A549 (cell line): ENCODE data around the gene SLCO3A1.

Source experiments
- CTCF ChIP-seq: fragments of >200 bp; sonication (Bioruptor Twin); formaldehyde crosslinking; IDR thresholded peaks from 3 replicates; pipeline ENCODE4 v1.5.1; 2016
- HDAC2 ChIP-seq: fragments of 200-600 bp; sonication (generic); IDR thresholded peaks from 2 replicates; pipeline ENCODE4 v1.6.1; 2016
- POLR2A ChIP-seq: IDR thresholded peaks from 2 replicates; pipeline ENCODE4 v1.6.1; 2012; ENCODE audit warnings: mild to moderate bottlenecking, low read length
- SMC3 ChIP-seq: fragments of >200 bp; sonication (Bioruptor Twin); formaldehyde crosslinking; IDR thresholded peaks from 3 replicates; pipeline ENCODE4 v1.6.1; 2018; ENCODE audit warnings: inconsistent platforms

DNA sequence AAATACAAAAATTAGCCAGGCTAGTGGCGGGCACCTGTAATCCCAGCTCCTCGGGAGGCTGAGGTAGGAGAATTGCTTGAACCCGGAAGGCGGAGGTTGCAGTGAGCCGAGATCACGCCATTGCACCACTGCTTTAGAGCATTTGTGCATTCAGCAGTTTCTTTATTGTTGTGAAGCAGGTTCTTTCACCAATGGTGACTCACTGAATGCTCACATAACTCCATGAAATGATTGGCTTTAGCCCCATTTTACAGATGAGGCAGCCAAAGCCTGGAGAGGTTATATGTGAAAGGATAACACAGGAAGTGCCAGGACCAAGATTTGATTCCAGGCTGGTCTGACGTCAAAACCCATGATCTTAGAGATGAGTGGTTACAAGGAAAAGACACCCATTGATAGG is 195.2 kb downstream of the SLCO3A1 start:
- TF ChIP-seq CTCF (no peak), HDAC2 (no peak), SMC3 (no peak), POLR2A (no peak)
